GM23338 (cell line): Measurements from ENCODE around the gene XKR7. TPM values are rescaled to one million over a fixed set of nuclear protein-coding genes. Genes with fewer than 3 reads are reported as not detected.

ENCODE experiments used
- ATAC-seq: fragments of 200-7000 bp; cut with Tn5 transposase; 3 replicates; pipeline ENCODE4 v1.9.1; 2020
- DNase-seq: peaks from one replicate; pipeline ENCODE4 v3.0.0-alpha.2; 2015; ENCODE audit warnings: low spot score
- H2AFZ ChIP-seq: fragments of 200-600 bp; sonication (generic); 2 replicates; pipeline ENCODE4 v1.8.0; 2016; ENCODE audit warnings: antibody characterized with exemption, mild to moderate bottlenecking, moderate library complexity
- H3F3A ChIP-seq: fragments of 200-600 bp; sonication (generic); replicated peaks from 2 replicates; pipeline ENCODE4 v1.8.0; 2017; ENCODE audit warnings: antibody characterized with exemption, mixed run types, low read depth
- H3K27ac ChIP-seq: fragments of 200-600 bp; sonication (generic); 2 replicates; pipeline ENCODE4 v1.6.1; 2016; ENCODE audit warnings: low read depth
- H3K27me3 ChIP-seq: fragments of 200-600 bp; sonication (generic); 2 replicates; pipeline ENCODE4 v1.8.0; 2016; ENCODE audit warnings: mild to moderate bottlenecking, mixed run types, moderate library complexity; ENCODE audit not compliant: insufficient read depth
- H3K36me3 ChIP-seq: fragments of 200-600 bp; sonication (generic); 2 replicates; pipeline ENCODE4 v1.8.0; 2016; ENCODE audit warnings: mild to moderate bottlenecking; ENCODE audit not compliant: insufficient read depth
- H3K4me1 ChIP-seq: fragments of 200-600 bp; sonication (generic); 2 replicates; pipeline ENCODE4 v1.8.0; 2016; ENCODE audit warnings: mild to moderate bottlenecking, moderate library complexity; ENCODE audit not compliant: insufficient read depth
- H3K4me2 ChIP-seq: fragments of 200-600 bp; sonication (generic); 2 replicates; pipeline ENCODE4 v1.7.1; 2017; ENCODE audit warnings: mixed run types
- H3K4me3 ChIP-seq: fragments of 200-600 bp; sonication (generic); 2 replicates; pipeline ENCODE4 v1.6.1; 2016; ENCODE audit warnings: mixed run types
- H3K79me2 ChIP-seq: fragments of 200-600 bp; sonication (generic); replicated peaks from 2 replicates; pipeline ENCODE4 v1.8.0; 2017; ENCODE audit warnings: mild to moderate bottlenecking; ENCODE audit not compliant: insufficient read depth
- H3K9me2 ChIP-seq: fragments of 200-600 bp; sonication (generic); 2 replicates; pipeline ENCODE4 v1.8.0; 2017; ENCODE audit not compliant: insufficient read depth
- H4K20me1 ChIP-seq: fragments of 200-600 bp; sonication (generic); replicated peaks from 2 replicates; pipeline ENCODE4 v1.8.0; 2017; ENCODE audit warnings: mild to moderate bottlenecking; ENCODE audit not compliant: insufficient read depth
- H3K27ac Mint-ChIP-seq: 2 replicates; pipeline ENCODE4 v1.8.0; 2020; ENCODE audit warnings: inconsistent platforms, mild to moderate bottlenecking, moderate library complexity, mixed read lengths
- H3K27me3 Mint-ChIP-seq: 3 replicates; pipeline ENCODE4 v1.8.0; 2022; ENCODE audit warnings: low read depth, mild to moderate bottlenecking, moderate library complexity, mixed read lengths, inconsistent platforms; ENCODE audit not compliant: insufficient read depth, poor library complexity
- H3K36me3 Mint-ChIP-seq: 3 replicates; pipeline ENCODE4 v1.8.0; 2021; ENCODE audit warnings: low read depth, mild to moderate bottlenecking, inconsistent platforms, moderate library complexity, mixed read lengths
- H3K4me1 Mint-ChIP-seq: 3 replicates; pipeline ENCODE4 v1.8.0; 2020; ENCODE audit warnings: mild to moderate bottlenecking, inconsistent platforms, mixed read lengths
- H3K4me3 Mint-ChIP-seq: 3 replicates; pipeline ENCODE4 v1.8.0; 2021; ENCODE audit warnings: moderate library complexity, mild to moderate bottlenecking, inconsistent platforms, mixed read lengths
- H3K9me3 Mint-ChIP-seq: 3 replicates; pipeline ENCODE4 v1.8.0; 2020; ENCODE audit warnings: moderate library complexity, mild to moderate bottlenecking, inconsistent platforms, mixed read lengths
- CREB1 ChIP-seq: fragments of 250-450 bp; sonication (Bioruptor Pico); IDR thresholded peaks from 2 replicates; pipeline ENCODE4 v1.5.0; 2020; ENCODE audit warnings: low read depth, mild to moderate bottlenecking, moderate library complexity
- ETS1 ChIP-seq: IDR thresholded peaks from 2 replicates; pipeline ENCODE4 v1.6.1; 2016; ENCODE audit warnings: antibody characterized with exemption
- EZH2phosphoT487 ChIP-seq: fragments of 200-600 bp; sonication (generic); IDR thresholded peaks from one replicate; pipeline ENCODE4 v1.8.1; 2018; ENCODE audit warnings: antibody characterized with exemption; ENCODE audit not compliant: unreplicated experiment
- JUNB ChIP-seq: IDR thresholded peaks from one replicate; pipeline ENCODE4 v1.6.1; 2016; ENCODE audit warnings: antibody characterized with exemption; ENCODE audit not compliant: unreplicated experiment
- POLR2AphosphoS5 ChIP-seq: IDR thresholded peaks from 2 replicates; pipeline ENCODE4 v1.6.1; 2016; ENCODE audit warnings: antibody characterized with exemption, low read depth
- ZNF331 ChIP-seq: fragments of 250-450 bp; sonication (Bioruptor Pico); IDR thresholded peaks from 2 replicates; pipeline ENCODE4 v1.5.0; 2020; ENCODE audit warnings: low read depth, mild to moderate bottlenecking, moderate library complexity
- polyA plus RNA-seq: library from polyadenylated mRNA; unstranded; fragments of >200 nt; fragmentation: Nextera tagmentation; extraction: Ambion mirVana; gene quantifications from 2 replicates; pipeline ENCODE4 v1.2.1, GENCODE V29; 2016
- total RNA-seq: library from RNA; depleted of rRNA; stranded (reverse); fragments of >200 nt; shearing (Covaris generic); gene quantifications from 2 replicates; pipeline ENCODE4 v1.2.3, GENCODE V29; 2014
- TF ChIP-seq, protein P1 (sequence below), 2 experiments: fragments of 200-600 bp in 1 of 2; sonication (generic) in 1 of 2; conservative IDR thresholded peaks; 2 replicates each; pipeline versions ENCODE4 v1.5.1 to v1.6.1; 2016 to 2017; ENCODE audit warnings: antibody characterized with exemption in 2 of 2, low read depth in 2 of 2, mild to moderate bottlenecking in 2 of 2, moderate library complexity in 1 of 2
- TF ChIP-seq, protein P2 (sequence below): IDR thresholded peaks from one replicate; pipeline ENCODE4 v1.6.1; 2018; ENCODE audit warnings: antibody characterized with exemption; ENCODE audit not compliant: unreplicated experiment

XKR7 gene
- total and polyA plus RNA-seq, 2 experiments from 2014 or later = 0.61 to 3.9 TPM

GRCh38 chr20:31951530-31952453, 16.2 kb upstream of the XKR7 start, which contains the start of gene PDRG1:
PDRG1 (minus strand) TSS chr20:31952046; CDS start chr20:31951961, 85 bp downstream.
- TF ChIP-seq, protein P1, sequence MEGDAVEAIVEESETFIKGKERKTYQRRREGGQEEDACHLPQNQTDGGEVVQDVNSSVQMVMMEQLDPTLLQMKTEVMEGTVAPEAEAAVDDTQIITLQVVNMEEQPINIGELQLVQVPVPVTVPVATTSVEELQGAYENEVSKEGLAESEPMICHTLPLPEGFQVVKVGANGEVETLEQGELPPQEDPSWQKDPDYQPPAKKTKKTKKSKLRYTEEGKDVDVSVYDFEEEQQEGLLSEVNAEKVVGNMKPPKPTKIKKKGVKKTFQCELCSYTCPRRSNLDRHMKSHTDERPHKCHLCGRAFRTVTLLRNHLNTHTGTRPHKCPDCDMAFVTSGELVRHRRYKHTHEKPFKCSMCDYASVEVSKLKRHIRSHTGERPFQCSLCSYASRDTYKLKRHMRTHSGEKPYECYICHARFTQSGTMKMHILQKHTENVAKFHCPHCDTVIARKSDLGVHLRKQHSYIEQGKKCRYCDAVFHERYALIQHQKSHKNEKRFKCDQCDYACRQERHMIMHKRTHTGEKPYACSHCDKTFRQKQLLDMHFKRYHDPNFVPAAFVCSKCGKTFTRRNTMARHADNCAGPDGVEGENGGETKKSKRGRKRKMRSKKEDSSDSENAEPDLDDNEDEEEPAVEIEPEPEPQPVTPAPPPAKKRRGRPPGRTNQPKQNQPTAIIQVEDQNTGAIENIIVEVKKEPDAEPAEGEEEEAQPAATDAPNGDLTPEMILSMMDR (conservative IDR thresholded peaks at IDR 0.05; ENCODE audit: low read depth in 2 of 2) = peak; percentile 94 to 99
- TF ChIP-seq POLR2AphosphoS5 = peak; percentile 92
- TF ChIP-seq, protein P2, sequence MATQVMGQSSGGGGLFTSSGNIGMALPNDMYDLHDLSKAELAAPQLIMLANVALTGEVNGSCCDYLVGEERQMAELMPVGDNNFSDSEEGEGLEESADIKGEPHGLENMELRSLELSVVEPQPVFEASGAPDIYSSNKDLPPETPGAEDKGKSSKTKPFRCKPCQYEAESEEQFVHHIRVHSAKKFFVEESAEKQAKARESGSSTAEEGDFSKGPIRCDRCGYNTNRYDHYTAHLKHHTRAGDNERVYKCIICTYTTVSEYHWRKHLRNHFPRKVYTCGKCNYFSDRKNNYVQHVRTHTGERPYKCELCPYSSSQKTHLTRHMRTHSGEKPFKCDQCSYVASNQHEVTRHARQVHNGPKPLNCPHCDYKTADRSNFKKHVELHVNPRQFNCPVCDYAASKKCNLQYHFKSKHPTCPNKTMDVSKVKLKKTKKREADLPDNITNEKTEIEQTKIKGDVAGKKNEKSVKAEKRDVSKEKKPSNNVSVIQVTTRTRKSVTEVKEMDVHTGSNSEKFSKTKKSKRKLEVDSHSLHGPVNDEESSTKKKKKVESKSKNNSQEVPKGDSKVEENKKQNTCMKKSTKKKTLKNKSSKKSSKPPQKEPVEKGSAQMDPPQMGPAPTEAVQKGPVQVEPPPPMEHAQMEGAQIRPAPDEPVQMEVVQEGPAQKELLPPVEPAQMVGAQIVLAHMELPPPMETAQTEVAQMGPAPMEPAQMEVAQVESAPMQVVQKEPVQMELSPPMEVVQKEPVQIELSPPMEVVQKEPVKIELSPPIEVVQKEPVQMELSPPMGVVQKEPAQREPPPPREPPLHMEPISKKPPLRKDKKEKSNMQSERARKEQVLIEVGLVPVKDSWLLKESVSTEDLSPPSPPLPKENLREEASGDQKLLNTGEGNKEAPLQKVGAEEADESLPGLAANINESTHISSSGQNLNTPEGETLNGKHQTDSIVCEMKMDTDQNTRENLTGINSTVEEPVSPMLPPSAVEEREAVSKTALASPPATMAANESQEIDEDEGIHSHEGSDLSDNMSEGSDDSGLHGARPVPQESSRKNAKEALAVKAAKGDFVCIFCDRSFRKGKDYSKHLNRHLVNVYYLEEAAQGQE = peak; percentile 6
- TF ChIP-seq ETS1 = no peak
- Histone ChIP-seq H3K36me3 (peaks cover 31% of the 10 kb centered on the region), H3K27ac (no peak within 1 kb of the TSS; the same call in 1 of the 2 replicates), H3F3A (peaks cover 10% of the 10 kb centered on the region; the same call in 1 of the 2 replicates), H3K79me2 (peaks cover 32% of the 10 kb centered on the region), H3K9me2 (no peaks in the 10 kb centered on the region), H3K4me2 (peak within 1 kb of the TSS; percentile 100), H2AFZ (peak within 1 kb of the TSS; percentile 80), H3K4me1 (peaks cover 13% of the 10 kb centered on the region), H3K27me3 (no peaks in the 10 kb centered on the region), H3K4me3 (peak within 1 kb of the TSS; percentile 100), H4K20me1 (peaks cover 44% of the 10 kb centered on the region)
- Mint-ChIP-seq H3K36me3 (peaks cover 39% of the 10 kb centered on the region), H3K4me1 (peaks cover 9% of the 10 kb centered on the region), H3K27me3 (peaks cover 12% of the 10 kb centered on the region), H3K4me3 (peak within 1 kb of the TSS; percentile 94), H3K27ac (peak within 1 kb of the TSS; percentile 90), H3K9me3 (peaks cover 17% of the 10 kb centered on the region)
- peak; percentile 100 for DNase-seq
- ATAC-seq = peak; percentile 96

DNA sequence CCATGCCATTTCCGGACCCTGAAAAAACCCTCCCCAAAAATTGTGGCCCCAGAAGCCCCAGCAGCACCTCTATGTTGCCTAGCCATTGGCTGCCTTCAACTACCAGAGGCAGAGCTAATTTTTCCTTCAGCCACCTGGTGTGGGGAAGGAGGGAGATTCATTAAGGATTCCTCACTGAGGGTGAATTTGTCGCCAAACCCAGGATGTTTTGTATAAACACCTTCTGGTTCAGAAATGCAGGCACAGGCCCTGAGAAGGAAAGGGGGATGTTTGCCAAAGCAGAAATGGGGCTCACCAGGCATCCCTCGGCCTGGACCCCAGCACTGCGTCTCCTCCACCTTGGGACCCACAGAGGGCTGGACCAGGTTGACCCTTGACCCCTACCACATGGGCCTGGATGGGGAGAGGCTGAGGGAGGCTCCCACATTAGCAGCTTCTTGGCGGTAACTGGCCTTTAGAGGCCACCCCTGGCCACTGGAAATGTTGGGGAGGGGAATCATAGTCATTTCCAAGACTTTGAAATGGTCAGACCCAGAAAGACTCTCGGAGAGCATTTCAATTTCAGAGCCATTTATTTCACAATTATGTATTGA, 14.3 kb upstream of the XKR7 start:
- no peak overlapping the region for H3K4me2 ChIP-seq
- peaks cover 24% of the 10 kb centered on the region for H3K79me2 ChIP-seq
- Mint-ChIP-seq H3K9me3 (peaks cover 17% of the 10 kb centered on the region), H3K27ac (no peak overlapping the region), H3K4me1 (peaks cover 10% of the 10 kb centered on the region), H3K27me3 (peaks cover 12% of the 10 kb centered on the region), H3K36me3 (peaks cover 20% of the 10 kb centered on the region), H3K4me3 (no peak overlapping the region)
- H3K4me1 ChIP-seq = peaks cover 13% of the 10 kb centered on the region
- H3K27me3 ChIP-seq = no peaks in the 10 kb centered on the region
- no peak overlapping the region for H3K27ac ChIP-seq
- no peaks in the 10 kb centered on the region for H3K9me2 ChIP-seq
- H4K20me1 ChIP-seq = peaks cover 27% of the 10 kb centered on the region
- ATAC-seq = no peak
- H3F3A ChIP-seq = peaks cover 6% of the 10 kb centered on the region; the same call in 1 of the 2 replicates
- H3K36me3 ChIP-seq = peaks cover 13% of the 10 kb centered on the region
- H2AFZ ChIP-seq = no peak overlapping the region
- no peak overlapping the region for H3K4me3 ChIP-seq
- DNase-seq = no peak
- TF ChIP-seq JUNB = no peak
- no peak for TF ChIP-seq POLR2AphosphoS5
- TF ChIP-seq CREB1 (CRISPR knock-in tag) = no peak
- no peak for TF ChIP-seq ZNF331 (CRISPR knock-in tag)
- no peak for TF ChIP-seq EZH2phosphoT487
